Stimulated activated CD4-positive, alpha-beta T cell treated with anti-CD3 and anti-CD28 coated beads, TNF-alpha, amount 100 ng/mL, for 4 hours (primary cell): ENCODE results near the gene FOXP4.
A peak's percentile ranks its signal among the peaks of the same experiment; 100 is the strongest.

Experiments used
- DNase-seq, 3 experiments: peaks; one replicate each; pipeline ENCODE4 v3.0.0-alpha.2; 2020; ENCODE audit warnings: low read depth in 3 of 3

Gene FOXP4

DNA sequence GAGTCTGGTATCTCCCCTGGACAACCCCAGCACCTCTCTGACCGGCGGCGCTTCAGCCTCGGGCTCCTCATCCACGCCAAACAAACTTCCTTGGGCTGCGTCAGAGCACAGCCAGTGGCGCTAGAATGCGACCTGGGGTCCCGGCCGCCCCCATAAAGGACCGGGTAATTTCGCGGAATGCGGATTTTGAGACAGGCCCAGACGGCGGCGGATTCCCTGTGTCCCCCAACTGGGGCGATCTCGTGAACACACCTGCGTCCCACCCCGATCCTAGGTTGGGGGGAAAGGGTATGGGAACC, 1.6 kb downstream of the FOXP4 start:
- no peak for DNase-seq

DNA sequence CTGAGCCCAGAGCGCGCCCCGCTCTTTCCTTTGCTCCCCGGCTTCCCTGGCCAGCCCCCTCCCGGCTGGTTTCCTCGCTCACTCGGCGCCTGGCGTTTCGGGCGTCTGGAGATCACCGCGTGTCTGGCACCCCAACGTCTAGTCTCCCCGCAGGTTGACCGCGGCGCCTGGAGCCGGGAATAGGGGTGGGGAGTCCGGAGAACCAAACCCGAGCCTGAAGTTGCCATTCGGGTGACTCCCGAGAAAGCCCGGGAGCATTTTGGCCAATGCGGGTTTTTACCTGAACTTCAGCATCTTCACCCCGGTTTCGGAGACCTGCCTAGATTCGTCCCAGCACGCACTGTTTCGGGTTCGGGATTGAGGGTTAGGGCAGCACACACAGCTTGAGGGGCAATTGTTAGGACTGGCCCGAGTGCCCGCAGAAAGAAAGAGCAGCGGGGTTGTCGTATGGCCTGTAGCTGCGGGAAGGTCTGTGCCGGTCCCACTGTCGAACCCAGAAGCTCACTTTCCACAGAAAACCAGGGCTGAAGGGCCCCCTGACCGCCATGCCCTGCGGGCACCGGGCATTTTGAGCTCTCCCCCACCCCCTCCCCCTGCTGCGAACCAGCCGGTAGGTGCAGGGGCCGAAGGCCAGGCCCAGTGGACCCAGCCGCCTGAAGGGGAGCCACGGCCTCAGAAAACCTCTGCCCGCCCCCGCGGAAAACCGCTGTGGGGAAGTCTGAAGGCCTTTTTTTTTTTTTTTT, 2.1 kb downstream of the FOXP4 start:
- DNase-seq = peak in 2 of 3 experiments; percentile 32 to 36

DNA sequence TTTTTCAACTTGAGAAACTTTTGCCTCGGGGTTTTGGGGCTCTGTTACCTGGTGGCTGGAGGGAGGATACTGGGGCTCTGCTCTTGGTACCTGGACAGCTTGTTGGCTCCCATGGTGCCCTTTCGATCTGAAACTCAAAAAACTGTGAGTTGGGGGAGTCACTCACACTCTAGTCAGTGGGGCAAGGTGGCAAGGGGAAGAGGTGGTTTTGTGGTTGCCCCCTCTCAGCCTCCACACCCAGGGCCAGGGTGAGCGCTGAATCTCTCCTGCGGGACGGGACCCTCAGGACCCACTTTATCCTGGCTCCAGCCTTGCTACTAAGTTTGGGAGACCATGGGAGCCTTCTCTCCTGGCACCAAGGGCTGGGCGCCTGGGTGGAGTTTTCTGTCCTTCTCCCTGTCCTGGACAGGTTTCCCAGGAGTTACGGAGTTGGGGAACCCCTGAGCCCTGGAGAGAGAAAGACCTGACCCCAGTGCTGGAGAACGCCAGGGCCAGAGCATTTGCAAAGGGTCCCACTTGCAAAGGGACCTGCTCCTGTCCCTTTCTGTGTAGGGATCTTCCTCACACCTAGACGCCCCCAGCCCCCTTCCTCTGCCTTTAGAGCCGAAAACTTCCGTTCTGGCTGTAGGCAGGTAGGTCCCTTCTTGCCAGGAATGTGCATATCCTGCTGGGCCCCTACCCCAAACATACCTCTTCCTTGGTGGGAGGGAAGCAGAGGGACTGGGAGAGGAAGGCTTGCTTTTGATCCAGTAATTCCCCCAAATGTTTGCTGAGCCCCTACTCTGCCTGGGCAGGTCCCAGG, 2.9 kb downstream of the FOXP4 start:
- no peak for DNase-seq

DNA sequence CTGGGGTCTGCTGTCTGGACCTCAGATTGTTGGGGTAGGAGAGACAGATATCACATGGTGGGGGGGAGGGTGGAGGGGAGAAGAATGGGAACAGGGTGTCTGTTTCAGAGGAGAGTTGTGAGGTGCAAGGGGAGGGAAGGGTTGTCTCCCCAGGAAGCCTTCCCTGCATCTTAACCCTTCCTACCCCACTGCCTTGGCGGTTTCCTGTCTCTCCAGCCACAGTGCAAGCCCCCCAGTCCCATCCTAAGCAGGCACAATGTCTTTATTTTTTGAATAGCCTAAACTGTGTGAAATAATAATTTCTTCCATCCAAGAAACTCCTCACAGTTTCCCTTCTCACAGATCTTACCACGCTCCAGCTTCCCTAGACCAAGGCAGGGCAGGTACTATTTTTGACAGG, 3.5 kb downstream of the FOXP4 start:
- DNase-seq = no peak

DNA sequence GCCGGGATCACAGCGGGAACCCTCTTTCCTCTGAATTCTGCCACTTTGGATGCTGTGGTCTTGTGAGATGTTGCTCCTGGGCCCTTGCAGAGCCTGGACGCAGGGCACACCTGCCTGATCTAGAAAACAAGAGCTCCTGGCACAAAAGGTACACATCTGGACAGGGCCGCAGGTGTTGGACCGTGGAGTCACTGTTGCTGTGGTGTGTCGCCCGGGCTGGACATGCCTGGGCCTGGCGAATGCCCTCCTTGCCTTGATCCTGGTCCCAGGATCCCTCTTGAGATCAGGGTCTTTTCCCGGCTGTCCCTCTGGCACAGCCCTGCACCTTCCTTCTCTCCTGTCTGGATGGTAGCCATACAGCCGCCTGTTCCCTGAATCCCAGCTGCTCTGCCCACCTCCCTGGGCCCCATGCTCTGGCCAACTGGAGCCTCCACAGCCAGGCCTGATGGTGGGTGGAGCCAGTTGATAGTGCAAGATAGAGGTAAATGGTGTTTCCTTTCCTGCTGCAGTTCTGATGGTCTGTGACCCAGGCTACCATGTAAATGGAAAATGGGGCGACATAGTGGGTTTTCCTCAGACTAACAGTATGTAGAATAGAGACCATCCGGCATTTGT, 5.0 kb downstream of the FOXP4 start:
- DNase-seq = no peak

DNA sequence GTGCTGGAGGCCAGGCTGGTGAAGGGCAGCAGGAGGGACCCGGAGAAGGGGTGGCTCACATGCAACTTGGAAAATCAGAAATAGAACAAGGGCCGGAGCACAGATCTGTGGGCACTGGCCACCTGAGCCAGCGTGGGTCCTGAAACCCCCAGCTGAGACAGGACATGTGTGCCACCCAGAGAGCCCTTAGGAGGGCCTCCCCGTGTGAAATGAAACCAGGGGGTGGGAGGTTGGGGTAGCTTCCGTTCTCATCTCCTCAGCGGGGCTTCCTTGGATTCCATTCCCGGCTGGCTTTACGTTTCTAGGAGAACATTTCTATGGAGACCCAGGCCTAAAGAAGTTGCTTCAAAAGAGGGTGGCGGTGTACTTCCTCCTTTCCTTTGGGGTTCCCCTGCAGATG, 5.7 kb downstream of the FOXP4 start:
- no peak for DNase-seq

DNA sequence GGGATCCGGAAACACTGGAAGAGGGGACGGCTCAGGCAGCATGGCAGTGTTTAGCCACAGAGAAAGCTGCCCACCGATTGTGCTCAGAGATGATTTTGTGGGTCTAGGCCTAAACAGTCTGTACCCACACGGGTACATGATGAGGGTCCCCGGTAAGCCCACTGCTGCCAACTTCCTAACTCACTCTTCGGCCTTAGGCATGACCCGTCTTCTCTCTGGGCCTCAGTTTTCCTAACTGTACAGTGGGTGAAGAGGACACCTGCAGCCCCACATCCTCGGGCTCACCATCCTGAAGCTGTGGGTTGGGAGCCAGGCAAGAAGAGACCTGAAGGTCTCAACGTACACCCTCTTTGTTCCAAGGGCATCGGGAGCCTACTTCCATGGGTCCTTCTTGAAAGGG, 6.5 kb downstream of the FOXP4 start:
- DNase-seq = no peak

DNA sequence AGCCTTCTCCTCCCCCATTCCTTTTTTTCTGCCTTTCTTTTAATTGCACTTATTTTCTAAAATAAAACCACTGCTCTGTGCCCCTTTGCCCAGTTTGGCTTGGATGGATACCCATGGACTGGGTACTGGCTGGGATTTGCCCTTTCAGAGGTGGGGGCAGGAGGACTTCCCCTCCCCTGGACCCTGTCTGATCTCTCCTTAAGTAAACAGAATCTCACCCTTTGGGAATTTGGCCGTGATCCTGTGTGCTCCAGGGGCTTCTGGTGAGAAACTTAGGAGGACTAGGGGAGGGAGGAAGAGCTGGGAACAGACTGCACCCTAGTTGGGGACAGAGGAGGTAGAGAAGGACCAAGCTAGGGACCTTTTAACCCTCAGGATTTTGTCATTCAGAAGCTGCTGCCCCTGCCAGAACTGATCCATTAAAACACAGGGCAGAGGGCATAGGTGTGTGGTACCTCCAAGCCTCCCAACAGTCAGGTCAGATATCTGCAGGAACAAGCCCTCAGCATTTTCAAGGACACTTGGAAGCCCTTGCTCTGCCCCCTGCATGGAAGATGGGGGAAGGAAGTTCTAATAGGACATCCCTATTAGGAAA, 7.3 kb downstream of the FOXP4 start:
- DNase-seq = no peak

DNA sequence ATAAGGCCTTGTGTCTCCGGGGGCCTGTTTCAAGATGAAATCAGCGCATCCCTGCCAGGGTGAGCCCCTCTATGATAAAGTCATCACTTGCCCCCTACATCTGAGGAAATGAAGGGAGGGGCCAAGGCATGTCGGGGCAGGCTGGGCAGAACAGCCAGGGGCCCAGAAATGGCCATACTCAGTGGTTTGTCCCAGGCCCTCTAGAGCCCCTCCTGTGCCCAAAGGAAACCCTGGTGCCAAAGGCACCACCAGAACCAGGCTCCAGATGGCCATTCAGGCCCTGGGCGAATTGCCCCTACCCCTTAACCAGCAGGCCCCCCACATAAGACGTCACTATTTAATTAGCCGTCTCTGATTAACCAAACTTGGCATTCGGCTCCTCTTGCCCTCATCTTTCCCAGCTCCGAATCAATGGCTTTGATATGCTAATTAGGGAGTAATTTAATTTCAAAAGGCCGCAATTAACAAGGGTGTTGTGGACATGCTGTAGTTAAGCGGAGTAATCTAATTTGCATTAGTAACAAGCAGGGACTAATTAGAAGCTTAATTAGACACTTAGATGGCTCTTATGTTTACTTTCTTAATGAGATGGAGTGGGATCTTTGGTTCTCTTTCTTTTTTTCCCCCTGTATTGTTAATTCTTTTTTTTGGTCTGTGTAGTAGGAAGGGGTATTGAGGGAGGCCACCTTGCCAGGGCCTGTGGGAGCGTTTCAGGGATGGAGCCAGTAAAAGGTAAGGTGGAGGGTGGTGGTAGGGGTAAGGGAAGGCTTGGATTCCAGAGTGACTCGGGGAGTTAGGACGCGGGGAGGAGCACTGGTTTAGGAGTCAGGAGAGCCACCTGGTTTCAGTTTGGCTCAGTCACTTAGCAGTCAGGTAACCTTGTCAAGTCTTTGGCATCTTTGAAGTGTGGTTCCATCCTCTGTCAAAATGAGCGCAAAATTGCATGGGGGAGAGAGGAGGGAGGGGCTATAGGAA, 9.4 kb downstream of the FOXP4 start:
- DNase-seq = no peak

DNA sequence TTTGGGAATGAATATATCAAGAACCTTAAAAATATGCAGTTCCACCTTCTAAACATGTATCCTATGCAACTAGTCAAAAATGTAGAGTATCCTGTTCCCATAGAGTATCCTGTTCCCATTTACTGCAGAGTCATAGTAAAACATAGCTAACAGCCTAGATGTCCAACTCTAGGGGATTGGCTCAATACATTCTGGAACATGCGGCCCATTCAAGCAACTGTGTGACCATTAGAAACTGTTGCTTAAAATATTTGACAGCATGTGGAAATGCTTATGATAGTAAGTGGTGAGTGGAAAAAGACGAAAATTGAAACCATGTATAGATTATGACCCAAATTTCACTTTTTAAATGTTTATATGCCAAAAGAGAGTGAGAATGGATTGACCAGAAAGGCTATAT, 11.2 kb downstream of the FOXP4 start:
- no peak for DNase-seq

DNA sequence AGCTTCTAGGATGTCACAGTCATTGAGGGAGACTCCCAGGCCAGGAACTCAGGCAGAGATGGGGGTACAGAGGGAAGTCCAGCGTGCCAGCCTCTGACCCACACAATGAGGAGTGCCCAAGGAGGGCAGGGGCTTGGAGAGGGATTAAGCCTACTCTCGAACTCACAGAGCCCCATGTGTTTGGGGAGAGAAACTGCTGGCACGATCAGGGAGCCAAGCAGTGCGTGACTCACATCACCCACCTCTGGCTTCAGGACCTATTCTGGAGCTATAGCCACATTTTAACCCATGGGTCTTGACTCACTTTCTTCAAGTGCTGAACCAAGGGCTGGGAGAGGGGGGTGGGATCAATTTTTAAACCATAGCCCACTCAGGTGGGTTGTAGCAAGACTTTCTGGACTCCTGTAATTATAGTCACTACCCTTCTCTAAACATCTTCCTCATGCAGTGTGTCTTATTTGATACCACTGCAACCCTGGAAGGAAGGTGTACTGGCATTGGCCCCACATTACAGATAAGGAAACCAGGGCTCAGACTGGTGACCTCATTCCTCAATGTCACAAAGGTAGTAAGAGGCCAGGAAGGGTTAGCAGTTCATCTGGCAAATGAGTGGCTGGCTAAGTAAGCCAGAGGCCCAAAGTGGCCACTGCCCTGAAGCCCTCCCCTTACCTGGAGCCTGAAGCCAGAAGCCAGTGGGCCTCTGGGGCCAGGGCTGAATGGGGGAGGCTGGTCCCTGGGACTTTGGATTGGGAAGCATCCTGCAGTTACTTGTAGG, 12.0 kb downstream of the FOXP4 start:
- no peak for DNase-seq

DNA sequence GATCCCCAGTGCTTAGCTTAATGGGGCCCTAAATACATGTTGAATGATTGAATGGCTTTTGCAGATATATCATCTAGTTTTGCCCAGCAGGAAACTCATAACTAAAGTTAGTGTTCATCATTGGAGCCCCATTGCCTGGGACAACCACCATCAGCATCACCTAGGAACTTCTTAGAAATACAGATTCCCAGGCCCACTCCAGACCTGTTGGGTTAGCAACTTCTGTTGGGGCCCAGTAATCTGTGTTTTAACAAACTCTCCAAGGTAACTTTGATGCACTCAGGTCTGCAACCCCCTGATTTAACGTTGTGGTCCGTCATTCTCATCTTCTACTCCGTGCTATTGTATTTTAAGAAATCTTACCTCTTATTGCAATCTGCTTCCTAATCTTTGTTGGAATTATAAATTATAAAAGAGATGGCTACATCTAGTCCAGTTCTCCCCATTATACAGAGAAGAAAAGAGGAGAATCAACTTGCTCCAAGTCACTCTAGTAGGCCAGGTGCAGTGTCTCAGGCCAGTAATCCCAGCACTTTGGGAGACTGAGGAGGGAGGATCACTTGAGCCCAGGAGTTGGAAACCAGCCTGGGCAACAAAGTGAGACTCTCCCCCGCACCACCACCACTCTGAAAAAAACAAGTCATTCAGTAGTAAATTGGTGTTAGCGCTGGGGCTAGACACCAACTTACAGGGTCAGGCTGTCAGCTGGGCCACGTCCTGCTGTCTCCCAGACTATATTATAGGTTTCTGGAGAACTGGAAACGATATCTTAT, 13.7 kb downstream of the FOXP4 start:
- DNase-seq = no peak

DNA sequence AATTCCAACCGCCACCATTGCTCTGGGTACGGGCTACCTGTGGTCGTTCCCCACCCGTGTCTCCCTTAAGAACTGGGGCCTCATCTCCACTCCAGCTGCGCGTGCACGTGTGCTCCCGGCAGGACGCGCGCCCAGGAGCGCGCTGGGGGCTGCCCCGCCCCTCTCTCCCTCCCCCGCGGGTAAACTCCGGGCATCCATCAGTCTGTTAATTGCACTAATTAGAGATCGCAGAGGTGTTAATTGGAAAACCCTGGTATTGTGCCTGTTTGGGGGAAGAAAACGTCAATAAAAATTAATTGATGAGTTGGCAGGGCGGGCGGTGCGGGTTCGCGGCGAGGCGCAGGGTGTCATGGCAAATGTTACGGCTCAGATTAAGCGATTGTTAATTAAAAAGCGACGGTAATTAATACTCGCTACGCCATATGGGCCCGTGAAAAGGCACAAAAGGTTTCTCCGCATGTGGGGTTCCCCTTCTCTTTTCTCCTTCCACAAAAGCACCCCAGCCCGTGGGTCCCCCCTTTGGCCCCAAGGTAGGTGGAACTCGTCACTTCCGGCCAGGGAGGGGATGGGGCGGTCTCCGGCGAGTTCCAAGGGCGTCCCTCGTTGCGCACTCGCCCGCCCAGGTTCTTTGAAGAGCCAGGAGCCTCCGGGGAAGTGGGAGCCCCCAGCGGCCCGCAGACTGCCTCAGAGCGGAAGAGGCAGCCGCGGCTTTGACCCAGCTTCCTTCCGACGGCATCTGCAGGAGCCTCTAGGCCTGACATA, 14.4 kb downstream of the FOXP4 start:
- DNase-seq = peak; percentile 55 to 62 (median 57)

DNA sequence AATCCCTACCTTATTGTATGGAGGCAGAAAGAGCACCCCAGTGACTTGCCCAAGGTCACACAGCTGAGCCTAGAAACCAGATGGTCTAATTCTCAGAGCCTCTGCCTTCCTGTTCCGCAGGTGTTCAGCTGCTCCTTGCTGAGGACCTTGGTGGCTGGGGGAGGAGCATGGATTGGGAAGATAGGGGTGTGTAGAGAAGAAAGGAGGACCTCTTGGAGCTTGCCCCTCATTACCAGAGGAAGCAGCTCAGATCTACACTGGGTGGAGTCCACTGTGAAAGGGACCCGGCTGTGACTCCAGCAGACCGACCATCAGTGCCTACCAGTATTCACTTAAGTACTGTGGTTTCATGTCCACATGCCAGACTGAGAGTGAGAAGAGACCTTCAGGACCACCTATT, 15.2 kb downstream of the FOXP4 start:
- DNase-seq = no peak

DNA sequence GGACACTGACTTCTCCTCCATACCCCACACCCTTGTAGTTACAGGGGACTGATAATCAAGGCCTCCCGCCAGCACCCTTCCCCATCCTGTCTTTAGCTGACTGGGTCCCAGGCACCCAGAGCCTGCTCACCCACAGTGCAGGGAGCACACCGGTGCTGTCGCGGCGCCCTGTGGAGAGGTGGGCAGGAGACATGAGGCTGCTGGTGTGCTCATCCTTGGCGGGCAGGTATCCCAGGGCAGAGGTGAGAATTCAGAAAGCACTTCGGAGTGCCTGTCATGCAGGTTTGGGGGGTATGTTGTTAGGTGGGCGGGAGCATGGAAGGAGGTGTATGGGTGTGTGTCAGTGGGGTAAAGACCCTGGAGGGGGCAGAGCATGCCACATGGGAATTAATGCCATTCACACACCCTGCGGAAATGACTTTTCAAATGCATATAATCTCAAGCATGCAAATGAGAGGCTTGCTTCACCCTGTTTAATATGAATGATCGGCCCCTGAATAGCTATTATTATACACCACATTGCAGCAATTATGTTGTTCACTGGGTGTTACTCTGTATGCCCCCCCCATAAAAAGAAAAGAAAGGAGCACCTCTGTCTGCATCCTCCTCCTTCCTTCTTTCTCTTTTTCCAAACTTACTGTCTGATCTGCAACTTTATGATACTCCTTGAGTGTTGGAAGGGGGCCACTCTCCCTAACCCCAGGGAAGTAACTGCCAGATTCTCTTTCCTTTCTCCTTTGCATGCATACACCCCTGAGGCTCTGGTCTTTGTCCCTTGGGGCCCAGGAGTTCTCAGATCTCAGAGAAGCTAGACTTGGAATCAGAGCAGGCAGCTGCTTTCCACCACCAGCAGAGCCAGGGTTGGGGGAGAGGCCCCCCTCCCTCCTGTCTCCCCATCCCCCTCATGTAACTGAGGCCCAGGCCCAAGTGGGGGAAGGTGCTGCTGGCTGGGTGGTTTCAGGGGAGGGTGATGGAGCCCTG, 16.0 kb downstream of the FOXP4 start:
- DNase-seq = no peak

DNA sequence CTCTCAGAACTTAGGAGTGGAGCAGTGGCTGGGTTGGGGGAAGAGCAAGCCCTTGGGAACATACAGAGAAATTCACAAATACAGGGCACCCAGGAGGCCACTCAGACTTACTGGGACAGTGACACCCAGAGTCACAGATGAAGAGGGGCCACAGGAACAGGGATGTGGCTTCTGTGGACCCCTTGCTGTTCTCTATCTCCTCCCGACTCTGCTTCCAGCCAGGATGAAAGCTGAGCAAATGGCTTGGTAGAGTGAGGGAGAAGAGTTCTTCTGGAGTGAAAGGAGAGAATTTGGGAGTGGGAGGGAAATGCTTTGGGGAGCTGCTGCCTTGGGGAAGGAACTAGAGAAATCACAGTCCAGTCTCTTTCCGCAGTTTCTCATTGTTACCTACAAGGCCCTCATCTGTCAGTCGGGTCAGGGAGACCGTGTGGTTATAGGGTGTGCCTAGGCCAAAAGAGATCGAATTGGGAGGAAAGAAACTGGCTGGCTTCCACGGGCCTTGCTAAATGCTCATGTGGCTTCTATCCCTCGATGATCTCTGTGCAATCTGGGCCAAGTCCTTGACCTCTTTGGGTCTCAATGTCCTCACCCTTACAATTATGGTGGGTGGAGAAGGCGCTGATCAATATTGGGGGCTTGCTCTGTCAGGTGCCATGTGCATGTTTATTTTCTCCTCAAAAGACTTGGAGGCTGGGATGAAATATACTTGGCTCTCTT, 17.0 kb downstream of the FOXP4 start:
- no peak for DNase-seq

DNA sequence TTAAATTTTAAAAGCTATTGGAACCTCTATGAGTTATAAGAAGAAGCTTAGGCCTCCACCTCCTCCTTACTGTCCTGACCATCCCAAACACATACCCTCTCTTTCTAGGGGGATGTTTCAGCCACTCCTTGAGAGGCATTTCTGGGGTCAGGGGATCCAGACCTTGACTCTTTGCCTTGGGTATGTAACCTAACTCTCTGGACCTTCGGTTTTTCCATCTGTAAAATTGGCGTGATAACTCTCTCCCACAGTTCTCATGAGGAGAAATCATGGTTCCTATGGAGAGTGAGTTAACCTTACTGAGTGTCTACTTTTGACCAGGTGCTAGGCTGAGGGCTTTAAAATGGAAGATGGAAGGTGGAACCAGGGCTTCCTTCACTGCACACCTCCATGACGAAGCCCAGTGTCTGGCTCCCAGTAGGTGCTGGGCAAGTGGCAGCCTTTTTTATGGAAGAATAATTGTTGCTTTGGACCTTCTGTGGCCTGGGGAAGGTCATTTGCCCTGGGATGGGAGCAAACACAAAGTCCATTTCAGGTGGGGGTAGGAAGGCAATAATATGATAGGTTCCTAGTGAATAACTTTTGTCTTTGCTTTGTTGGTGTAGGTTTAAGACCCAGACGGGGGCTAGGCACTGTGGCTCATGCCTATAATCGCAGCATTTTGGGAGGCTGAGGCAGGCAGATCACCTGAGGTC, 18.4 kb downstream of the FOXP4 start:
- DNase-seq = no peak
